ENCODE measurements around the gene ZIC1. TPM values are rescaled to one million over a fixed set of nuclear protein-coding genes. Genes with fewer than 3 reads are reported as not detected.

ZIC1 gene
- total RNA-seq, 1 experiment from 2014 or later, result 55.7 TPM

DNA sequence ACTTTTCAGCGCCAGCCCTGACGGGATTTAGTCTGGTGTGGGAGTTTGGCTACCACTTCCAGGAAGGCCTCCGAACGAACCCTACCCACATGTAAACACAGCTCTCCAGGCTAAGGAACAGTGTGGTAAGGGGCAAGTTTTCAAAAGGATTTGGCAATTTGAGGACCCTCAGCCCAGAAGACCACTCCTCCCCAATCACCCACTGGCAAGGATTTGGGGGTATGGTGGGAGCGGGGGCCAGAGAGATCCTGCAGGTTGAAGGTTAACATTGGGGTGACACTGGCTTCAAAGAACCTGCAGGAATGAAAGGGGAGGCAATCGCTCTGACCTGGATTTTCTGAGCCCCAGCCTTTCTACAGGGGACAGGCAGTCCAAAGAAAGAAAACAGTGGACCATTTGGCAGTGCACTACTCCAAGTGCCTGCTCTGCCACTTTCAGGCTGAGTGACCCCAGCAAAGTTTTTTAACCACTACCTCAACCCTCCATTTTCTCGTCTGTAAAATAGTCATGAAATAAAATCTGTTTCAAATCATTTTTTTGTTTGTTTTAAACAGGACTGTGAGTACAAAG lies 37.3 kb upstream of the ZIC1 start:
- H3K27ac ChIP-seq, result no peak overlapping the region
- no peaks in the 10 kb centered on the region for H3K4me1 ChIP-seq
- H3K36me3 ChIP-seq, result no peaks in the 10 kb centered on the region
- no peaks in the 10 kb centered on the region; the same call in 1 of the 2 replicates for H3K9me3 ChIP-seq (replicated peaks)
- no peak overlapping the region for H3K4me3 ChIP-seq
- no peaks in the 10 kb centered on the region for H3K27me3 ChIP-seq
- no peak for DNase-seq

- Histone ChIP-seq H3K27me3 (no peaks in the 10 kb centered on the region), H3K4me1 (no peaks in the 10 kb centered on the region), H3K9me3 (replicated peaks) (no peaks in the 10 kb centered on the region; the same call in 1 of the 2 replicates), H3K4me3 (no peak overlapping the region), H3K36me3 (no peaks in the 10 kb centered on the region), H3K27ac (no peak overlapping the region)
- no peak for DNase-seq
These were observed 36.6 kb upstream of the ZIC1 start for GRCh38 chr3:147372525-147373027.

DNA sequence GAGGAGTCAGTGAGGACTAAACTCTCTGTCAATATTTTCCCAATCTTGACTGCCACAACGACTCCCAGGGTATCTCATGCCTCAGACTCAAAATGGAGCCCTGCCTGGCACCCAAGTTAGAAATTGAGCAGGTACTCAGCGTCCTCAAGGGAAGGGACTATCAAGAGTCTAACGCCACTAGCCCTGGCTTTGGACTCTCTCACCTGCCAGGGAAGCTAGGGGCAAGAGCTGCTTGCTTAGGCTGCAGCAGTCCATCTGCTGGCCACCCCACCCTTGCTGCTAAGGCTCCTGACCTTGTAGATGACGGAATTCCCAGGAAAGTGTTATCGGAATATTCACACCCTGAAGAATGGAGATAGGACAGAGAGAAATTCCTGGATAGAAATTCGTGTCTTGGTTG lies 35.9 kb upstream of the ZIC1 start:
- Histone ChIP-seq H3K36me3 (no peaks in the 10 kb centered on the region), H3K9me3 (replicated peaks) (no peaks in the 10 kb centered on the region; the same call in 1 of the 2 replicates), H3K4me1 (no peaks in the 10 kb centered on the region), H3K4me3 (no peak overlapping the region), H3K27me3 (no peaks in the 10 kb centered on the region), H3K27ac (no peak overlapping the region)
- no peak for DNase-seq

DNA sequence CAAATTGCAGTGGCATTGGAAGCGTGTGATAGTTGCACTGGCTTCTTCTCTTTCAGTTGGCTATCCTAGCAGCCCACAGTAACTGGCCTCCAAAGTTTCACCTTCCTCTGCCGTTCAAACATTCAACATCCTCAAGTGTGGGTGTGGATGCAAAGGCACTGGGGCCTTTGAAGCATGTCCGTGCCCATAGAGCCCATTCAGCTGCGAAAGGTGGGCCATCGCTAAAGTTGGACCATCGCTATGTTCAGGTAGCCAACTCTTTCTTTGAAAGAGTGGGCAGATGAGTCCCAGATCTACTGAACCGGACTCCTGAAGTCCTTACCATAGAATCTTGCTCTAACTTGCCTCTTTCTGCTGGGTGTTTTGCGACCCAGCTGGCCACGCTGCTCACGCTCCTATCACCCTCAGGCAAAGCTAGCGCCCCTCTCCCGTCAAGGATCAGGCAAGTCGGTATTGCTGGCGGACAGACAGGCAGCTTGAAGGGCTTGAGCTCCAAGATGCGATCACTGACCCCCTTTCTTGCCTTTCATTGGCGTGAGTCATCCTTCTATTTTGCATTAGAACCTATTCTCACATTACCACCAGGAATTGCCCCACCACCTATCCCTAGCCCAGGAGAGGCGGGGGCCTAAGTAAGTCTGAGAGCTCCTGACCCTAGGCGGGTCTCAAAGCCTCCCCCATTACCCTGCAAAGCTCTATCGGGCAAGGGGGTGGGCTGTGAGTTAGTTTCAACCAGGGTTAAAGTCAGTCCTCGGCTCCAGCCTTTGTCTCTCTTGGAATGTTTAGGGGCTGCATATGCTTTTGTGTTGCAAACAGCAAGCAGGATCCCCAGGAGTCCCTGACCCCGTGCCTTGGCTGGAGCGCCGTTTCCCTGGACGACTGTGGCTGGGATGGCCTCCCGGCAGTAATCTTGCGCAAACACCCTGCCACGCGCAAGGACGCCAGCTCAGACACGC lies 31.5 kb upstream of the ZIC1 start:
- Histone ChIP-seq H3K27ac (no peak overlapping the region), H3K36me3 (no peaks in the 10 kb centered on the region), H3K27me3 (no peaks in the 10 kb centered on the region), H3K4me1 (no peaks in the 10 kb centered on the region), H3K4me3 (no peak overlapping the region), H3K9me3 (replicated peaks) (no peaks in the 10 kb centered on the region)
- DNase-seq, result no peak

DNA sequence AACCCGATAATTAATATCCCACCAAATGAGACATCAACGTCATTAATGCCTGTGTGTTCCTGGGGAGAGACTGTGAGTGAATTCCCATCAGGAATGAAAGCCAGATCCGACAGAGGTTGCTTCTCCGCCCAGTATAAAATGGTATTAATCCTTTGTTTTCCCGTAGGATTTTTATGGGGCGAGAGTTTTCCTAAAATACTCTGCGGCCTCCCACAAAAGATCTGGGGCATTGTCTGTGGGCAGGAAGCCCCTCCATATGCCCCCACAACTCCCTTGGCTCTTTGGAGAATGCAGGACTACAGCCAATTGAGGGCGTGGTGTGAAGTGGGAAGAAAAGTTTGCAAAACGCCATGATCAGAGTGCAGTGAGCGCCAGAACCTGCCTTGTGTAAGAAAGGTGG lies 29.5 kb upstream of the ZIC1 start:
- Histone ChIP-seq H3K4me1 (no peaks in the 10 kb centered on the region), H3K27me3 (no peaks in the 10 kb centered on the region), H3K4me3 (no peak overlapping the region), H3K27ac (no peak overlapping the region), H3K36me3 (no peaks in the 10 kb centered on the region), H3K9me3 (replicated peaks) (no peaks in the 10 kb centered on the region)
- DNase-seq, result no peak

GRCh38 chr3:147380387-147380951 lies 28.7 kb upstream of the ZIC1 start:
- H3K4me3 ChIP-seq, result no peak overlapping the region
- no peaks in the 10 kb centered on the region for H3K36me3 ChIP-seq
- no peaks in the 10 kb centered on the region for H3K9me3 ChIP-seq (replicated peaks)
- no peak for DNase-seq
- no peak overlapping the region for H3K27ac ChIP-seq
- H3K27me3 ChIP-seq, result no peaks in the 10 kb centered on the region
- no peaks in the 10 kb centered on the region for H3K4me1 ChIP-seq

DNA sequence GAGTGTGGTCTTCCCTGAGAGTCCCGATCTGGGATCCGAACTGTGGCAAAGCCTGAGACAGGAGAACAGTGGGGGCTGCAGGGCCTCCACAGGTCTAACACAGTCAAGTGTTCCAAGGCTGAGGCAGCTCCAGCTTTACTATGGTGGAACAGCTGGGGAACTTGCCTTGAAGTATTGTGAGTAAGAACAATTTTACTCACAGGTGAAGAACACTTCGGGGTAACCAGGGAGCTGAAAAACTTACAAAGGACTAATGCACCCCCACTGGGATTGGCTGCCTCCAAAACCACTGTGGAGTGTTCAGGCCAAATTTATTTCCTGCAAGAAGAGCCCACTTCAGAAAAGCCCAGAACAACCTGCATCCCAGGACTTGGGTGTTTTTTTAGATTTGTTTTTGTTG lies 28.2 kb upstream of the ZIC1 start:
- no peaks in the 10 kb centered on the region for H3K9me3 ChIP-seq (replicated peaks)
- DNase-seq, result no peak
- H3K4me3 ChIP-seq, result no peak overlapping the region
- H3K27me3 ChIP-seq, result no peaks in the 10 kb centered on the region
- H3K27ac ChIP-seq, result no peak overlapping the region
- no peaks in the 10 kb centered on the region for H3K4me1 ChIP-seq
- no peaks in the 10 kb centered on the region for H3K36me3 ChIP-seq

DNA sequence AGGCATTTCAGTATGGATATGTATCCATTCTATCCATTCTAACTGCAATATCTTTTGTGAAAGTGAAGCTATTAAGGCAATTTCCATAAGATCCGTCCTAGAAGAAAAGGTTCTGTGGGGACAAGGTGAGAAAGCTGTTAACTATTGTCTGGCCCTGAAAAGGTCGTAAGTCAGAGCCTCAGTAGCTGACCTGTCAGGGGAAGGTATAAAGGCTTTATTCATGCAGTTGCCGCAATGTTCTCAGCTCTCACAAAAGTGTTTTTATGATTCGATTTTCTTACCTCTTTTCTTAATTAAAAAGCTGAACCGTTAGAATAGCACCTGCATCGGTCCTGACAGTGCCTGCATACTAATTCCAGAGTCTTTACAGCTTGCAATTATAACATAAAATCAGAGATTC lies 27.6 kb upstream of the ZIC1 start:
- no peak for DNase-seq
- Histone ChIP-seq H3K4me1 (no peaks in the 10 kb centered on the region), H3K36me3 (no peaks in the 10 kb centered on the region), H3K27ac (no peak overlapping the region), H3K27me3 (no peaks in the 10 kb centered on the region), H3K9me3 (replicated peaks) (no peaks in the 10 kb centered on the region), H3K4me3 (no peak overlapping the region)

GRCh38 chr3:147383617-147384016 lies 25.5 kb upstream of the ZIC1 start:
- no peak for DNase-seq
- no peaks in the 10 kb centered on the region for H3K27me3 ChIP-seq
- no peaks in the 10 kb centered on the region for H3K4me1 ChIP-seq
- H3K4me3 ChIP-seq, result no peak overlapping the region
- no peaks in the 10 kb centered on the region for H3K36me3 ChIP-seq
- no peak overlapping the region for H3K27ac ChIP-seq
- no peaks in the 10 kb centered on the region for H3K9me3 ChIP-seq (replicated peaks)

GRCh38 chr3:147384210-147385058 lies 24.7 kb upstream of the ZIC1 start:
- no peaks in the 10 kb centered on the region for H3K9me3 ChIP-seq (replicated peaks)
- no peaks in the 10 kb centered on the region for H3K4me1 ChIP-seq
- no peak for DNase-seq
- no peaks in the 10 kb centered on the region for H3K36me3 ChIP-seq
- no peaks in the 10 kb centered on the region for H3K27me3 ChIP-seq
- no peak overlapping the region for H3K27ac ChIP-seq
- H3K4me3 ChIP-seq, result no peak overlapping the region

DNA sequence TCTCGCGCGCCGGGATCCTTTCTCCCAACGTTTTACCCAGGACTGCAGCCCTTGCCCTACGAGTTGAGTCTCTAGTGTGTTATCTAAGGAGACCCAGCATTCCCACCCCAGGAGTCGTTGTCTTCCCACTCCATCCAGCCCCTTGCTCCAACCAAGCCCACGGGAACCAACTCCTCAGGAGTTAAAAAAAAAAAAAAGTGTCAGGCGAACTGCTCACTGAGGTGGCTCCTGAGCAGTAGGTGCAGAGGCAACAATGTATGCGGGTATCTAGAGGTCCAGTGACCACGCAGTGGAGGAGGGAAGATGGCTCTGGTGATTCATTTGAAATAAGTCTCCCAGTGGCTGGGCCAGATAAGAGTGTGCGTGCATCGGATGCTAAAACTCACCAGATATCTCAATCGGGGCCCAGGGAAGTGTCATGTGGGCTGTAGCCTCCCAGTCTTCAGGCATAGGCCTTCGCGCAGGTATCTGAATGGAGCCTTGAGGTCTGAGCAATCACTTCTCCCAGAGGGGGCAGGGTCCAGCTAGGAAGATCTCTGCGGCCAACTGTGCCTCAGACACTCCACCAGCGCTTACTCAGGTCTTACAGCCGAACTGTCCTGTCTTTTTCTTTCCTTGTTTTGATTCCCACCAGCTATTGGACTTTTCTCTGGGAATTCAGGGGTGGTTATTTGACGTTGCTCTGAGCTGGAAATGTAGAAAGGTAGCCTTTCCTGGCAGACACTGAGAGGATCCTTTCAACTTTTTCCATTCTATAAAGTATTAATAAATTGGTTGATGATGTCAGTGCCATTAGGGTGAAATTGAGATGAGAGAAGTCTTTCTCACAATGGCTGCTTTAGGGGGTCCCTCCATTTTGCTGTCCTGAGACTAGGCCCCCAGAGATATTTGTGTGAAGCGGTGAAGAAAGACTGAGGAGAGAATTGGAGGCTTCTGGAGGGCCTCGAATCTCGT lies 23.8 kb upstream of the ZIC1 start:
- H3K27ac ChIP-seq, result no peak overlapping the region
- H3K36me3 ChIP-seq, result no peaks in the 10 kb centered on the region
- DNase-seq, result no peak
- H3K4me3 ChIP-seq, result no peak overlapping the region
- H3K9me3 ChIP-seq (replicated peaks), result no peaks in the 10 kb centered on the region
- no peaks in the 10 kb centered on the region for H3K4me1 ChIP-seq
- no peaks in the 10 kb centered on the region for H3K27me3 ChIP-seq

DNA sequence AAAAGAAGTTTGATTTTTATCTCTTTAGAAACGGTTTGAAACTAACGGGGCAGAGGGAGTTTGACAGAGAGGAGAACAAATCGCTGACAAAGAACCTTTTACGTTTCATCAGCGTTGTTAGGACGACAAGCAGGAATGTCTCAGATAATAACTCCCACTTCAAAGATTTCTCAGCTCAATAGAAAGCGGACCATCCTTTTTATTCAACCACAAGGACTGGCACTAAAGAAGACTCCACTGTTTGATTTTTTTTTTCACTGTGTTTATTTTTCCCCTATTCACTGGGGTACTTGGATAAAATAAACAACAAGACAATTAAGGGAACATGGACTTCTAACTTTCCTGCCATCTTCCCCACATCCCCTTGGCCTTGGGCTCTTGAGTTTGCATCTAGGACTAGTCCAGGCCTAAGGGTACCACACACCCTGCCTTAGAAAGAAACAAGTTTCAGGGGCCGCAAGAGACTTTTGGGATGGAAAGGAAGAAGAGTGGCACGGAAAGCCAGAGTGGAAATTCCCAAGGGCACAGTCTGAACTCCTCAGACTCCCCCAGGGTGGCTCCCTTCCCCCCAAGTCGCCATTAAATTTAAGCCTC lies 21.8 kb upstream of the ZIC1 start:
- Histone ChIP-seq H3K36me3 (no peaks in the 10 kb centered on the region), H3K27me3 (no peaks in the 10 kb centered on the region), H3K9me3 (replicated peaks) (no peaks in the 10 kb centered on the region), H3K4me3 (no peak overlapping the region), H3K27ac (no peak overlapping the region), H3K4me1 (no peaks in the 10 kb centered on the region)
- no peak for DNase-seq

DNA sequence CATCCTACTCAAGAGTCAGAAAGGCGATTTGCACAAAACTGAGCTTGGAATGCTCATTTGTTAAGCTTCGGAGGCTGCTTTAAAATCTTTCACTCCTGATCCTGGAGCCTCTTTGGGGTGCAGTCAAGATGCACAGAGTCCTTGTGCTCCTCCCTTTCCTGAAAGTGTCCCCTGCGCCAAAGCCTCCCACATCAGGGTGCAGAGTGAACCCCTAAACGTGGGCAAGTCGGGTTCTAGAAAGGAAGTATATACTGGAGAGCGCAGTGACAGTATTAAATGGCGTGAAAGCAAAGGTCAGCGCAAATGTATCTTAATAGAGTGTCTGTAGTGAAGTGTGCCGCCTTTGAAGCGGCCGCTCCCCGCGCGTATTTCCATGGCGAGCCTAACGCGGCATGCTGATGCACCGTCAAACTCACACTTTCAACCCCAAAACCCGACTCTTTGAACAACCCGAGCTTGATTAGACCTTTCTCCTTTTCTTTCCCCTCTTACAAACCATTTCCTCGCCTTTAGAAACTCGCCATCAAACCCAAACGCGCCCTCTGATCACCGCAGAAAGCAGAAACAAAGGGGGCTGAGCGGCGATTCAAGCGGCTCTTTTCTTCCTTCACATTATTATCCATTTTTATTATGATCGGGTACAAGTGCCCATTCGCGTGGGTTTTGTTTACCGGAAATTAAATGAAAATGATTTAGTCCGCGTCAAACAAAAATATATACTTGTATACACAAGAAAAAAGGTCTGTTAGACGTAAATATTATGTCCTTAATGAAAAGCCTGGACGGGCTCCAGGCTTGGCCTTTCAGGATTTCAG lies 21.1 kb upstream of the ZIC1 start:
- H3K9me3 ChIP-seq (replicated peaks), result no peaks in the 10 kb centered on the region
- H3K36me3 ChIP-seq, result no peaks in the 10 kb centered on the region
- no peak overlapping the region for H3K27ac ChIP-seq
- H3K4me1 ChIP-seq, result no peaks in the 10 kb centered on the region
- no peaks in the 10 kb centered on the region for H3K27me3 ChIP-seq
- H3K4me3 ChIP-seq, result no peak overlapping the region
- DNase-seq, result no peak

Data from SJCRH30 (cell line).